GM23248 (cell line): ENCODE results near the gene POGLUT2.

Source experiments
- EZH2 ChIP-seq: fragments of 200-600 bp; sonication (generic); IDR thresholded peaks from 2 replicates; pipeline ENCODE4 v1.6.1; 2018; ENCODE audit warnings: antibody characterized with exemption, mild to moderate bottlenecking; ENCODE audit not compliant: insufficient read depth, poor library complexity, severe bottlenecking
- EZH2phosphoT487 ChIP-seq: fragments of 200-600 bp; sonication (generic); IDR thresholded peaks from 2 replicates; pipeline ENCODE4 v1.6.1; 2018; ENCODE audit warnings: antibody characterized with exemption, moderate library complexity, mild to moderate bottlenecking, low read depth; ENCODE audit not compliant: insufficient read depth

DNA sequence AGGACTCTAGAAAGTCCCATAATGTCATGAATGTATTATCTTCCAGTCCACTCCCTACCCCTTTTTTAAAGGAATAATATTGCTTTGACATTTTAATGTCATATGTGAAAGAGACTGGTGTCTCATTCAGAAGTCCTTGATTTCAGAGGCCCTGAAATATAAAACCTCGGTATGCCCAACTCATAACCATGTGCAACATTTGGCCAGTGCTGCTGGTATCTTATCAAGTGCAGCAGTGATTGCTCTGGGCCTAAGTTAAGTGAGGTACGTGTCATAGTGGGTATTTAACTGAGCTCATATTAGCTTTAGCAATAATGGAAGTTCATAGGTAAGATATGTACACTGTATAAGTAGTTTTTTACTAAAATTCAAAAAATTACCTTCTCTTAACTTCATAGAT, 39.9 kb downstream of the POGLUT2 start:
- TF ChIP-seq EZH2 (no peak), EZH2phosphoT487 (no peak)
